Nephron (organoid): ENCODE data around the gene GFAP.

Experiments
- H3K27ac Mint-ChIP-seq, 3 experiments: 2 replicates each; pipeline ENCODE4 v1.8.0; 2020; ENCODE audit warnings: mixed read lengths in 3 of 3, mild to moderate bottlenecking in 2 of 3, moderate library complexity in 1 of 3
- H3K27me3 Mint-ChIP-seq: 2 replicates; pipeline ENCODE4 v1.8.0; 2021; ENCODE audit warnings: low read depth, mild to moderate bottlenecking, moderate library complexity, mixed read lengths
- H3K36me3 Mint-ChIP-seq: 2 replicates; pipeline ENCODE4 v1.8.0; 2020; ENCODE audit warnings: low read depth, mixed read lengths
- H3K4me1 Mint-ChIP-seq: 2 replicates; pipeline ENCODE4 v1.8.0; 2020; ENCODE audit warnings: mixed read lengths
- H3K4me3 Mint-ChIP-seq, 3 experiments: 2 replicates each; pipeline ENCODE4 v1.8.0; 2020; ENCODE audit warnings: mild to moderate bottlenecking in 3 of 3, mixed read lengths in 3 of 3, moderate library complexity in 2 of 3
- H3K9me3 Mint-ChIP-seq: 2 replicates; pipeline ENCODE4 v1.8.0; 2020; ENCODE audit warnings: mixed read lengths
- TF ChIP-seq, protein P1 (sequence below), 3 experiments: fragments of 200-600 bp; sonication (generic); IDR thresholded peaks; one replicate each; pipeline ENCODE4 v1.5.0; 2021; ENCODE audit warnings: antibody characterized with exemption in 3 of 3; ENCODE audit not compliant: unreplicated experiment in 3 of 3

Gene GFAP

DNA sequence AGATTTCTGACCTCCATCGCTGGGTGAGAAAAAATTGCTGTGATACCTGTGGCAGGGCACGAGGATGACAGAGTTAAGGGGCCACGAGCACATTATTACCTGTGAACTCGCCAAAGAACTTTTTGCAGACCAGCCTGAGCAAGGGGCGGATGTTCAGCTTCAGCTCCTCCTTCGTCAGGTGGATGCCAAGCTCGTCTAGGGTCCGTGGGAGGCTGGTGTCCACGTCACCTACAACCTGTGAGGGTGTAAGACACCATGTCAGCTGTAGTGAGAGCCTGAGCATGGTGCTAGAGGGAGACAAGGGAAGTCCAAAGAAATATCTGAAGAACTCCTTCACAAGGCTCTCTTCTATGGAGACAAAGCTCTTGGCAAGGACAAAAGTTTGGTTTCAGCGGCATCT lies 50.5 kb downstream of the GFAP start:
- Mint-ChIP-seq H3K4me1 (no peaks in the 10 kb centered on the region), H3K4me3 (no peak overlapping the region), H3K27ac (no peak overlapping the region), H3K27me3 (no peaks in the 10 kb centered on the region), H3K9me3 (no peaks in the 10 kb centered on the region), H3K36me3 (peaks cover 65% of the 10 kb centered on the region)
- TF ChIP-seq, protein P1, sequence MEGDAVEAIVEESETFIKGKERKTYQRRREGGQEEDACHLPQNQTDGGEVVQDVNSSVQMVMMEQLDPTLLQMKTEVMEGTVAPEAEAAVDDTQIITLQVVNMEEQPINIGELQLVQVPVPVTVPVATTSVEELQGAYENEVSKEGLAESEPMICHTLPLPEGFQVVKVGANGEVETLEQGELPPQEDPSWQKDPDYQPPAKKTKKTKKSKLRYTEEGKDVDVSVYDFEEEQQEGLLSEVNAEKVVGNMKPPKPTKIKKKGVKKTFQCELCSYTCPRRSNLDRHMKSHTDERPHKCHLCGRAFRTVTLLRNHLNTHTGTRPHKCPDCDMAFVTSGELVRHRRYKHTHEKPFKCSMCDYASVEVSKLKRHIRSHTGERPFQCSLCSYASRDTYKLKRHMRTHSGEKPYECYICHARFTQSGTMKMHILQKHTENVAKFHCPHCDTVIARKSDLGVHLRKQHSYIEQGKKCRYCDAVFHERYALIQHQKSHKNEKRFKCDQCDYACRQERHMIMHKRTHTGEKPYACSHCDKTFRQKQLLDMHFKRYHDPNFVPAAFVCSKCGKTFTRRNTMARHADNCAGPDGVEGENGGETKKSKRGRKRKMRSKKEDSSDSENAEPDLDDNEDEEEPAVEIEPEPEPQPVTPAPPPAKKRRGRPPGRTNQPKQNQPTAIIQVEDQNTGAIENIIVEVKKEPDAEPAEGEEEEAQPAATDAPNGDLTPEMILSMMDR (IDR thresholded peaks at IDR 0.05; ENCODE audit: unreplicated experiment in 3 of 3): no peak

- no peak overlapping the region for H3K4me3 Mint-ChIP-seq
- no peaks in the 10 kb centered on the region for H3K9me3 Mint-ChIP-seq
Measured at GRCh38 chr17:44863061-44863918, 52.0 kb downstream of the GFAP start.

GRCh38 chr17:44862278-44862914 lies 52.9 kb downstream of the GFAP start:
- TF ChIP-seq, protein P1 (IDR thresholded peaks at IDR 0.05; ENCODE audit: unreplicated experiment in 3 of 3): no peak
- H3K27me3 Mint-ChIP-seq: no peaks in the 10 kb centered on the region
- peaks cover 56% of the 10 kb centered on the region for H3K36me3 Mint-ChIP-seq
- no peak overlapping the region for H3K27ac Mint-ChIP-seq
- no peak overlapping the region for H3K4me3 Mint-ChIP-seq
- H3K4me1 Mint-ChIP-seq: no peaks in the 10 kb centered on the region
- H3K9me3 Mint-ChIP-seq: no peaks in the 10 kb centered on the region

More at GRCh38 chr17:44863061-44863918, 52.0 kb downstream of the GFAP start:
- Mint-ChIP-seq H3K4me1 (no peaks in the 10 kb centered on the region), H3K27me3 (no peaks in the 10 kb centered on the region), H3K27ac (no peak overlapping the region), H3K36me3 (peaks cover 62% of the 10 kb centered on the region)
- TF ChIP-seq, protein P1 (IDR thresholded peaks at IDR 0.05; ENCODE audit: unreplicated experiment in 3 of 3): no peak

DNA sequence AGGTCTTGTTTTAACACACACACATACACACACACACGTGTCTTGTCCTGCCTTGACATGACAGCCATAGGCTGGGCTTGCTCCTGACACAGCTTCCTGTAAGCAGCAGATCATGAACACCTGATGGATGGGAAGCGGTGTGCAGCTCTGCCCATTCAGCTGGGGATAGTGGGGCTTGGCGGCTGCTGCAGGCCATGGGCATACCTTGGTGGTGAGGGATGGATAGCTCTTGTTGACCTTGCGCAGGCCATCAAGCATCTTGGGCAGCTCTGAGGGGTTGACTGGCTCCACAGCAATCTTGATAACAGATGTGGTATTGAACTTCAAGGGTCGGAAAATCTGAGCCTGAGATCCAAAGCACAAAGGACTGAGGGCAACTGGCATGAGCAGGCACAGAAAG lies 55.6 kb downstream of the GFAP start:
- H3K4me1 Mint-ChIP-seq: no peaks in the 10 kb centered on the region
- H3K4me3 Mint-ChIP-seq: no peak overlapping the region
- H3K27ac Mint-ChIP-seq: no peak overlapping the region
- no peaks in the 10 kb centered on the region for H3K9me3 Mint-ChIP-seq
- no peaks in the 10 kb centered on the region for H3K27me3 Mint-ChIP-seq
- TF ChIP-seq, protein P1 (IDR thresholded peaks at IDR 0.05; ENCODE audit: unreplicated experiment in 3 of 3): no peak
- peaks cover 74% of the 10 kb centered on the region for H3K36me3 Mint-ChIP-seq

DNA sequence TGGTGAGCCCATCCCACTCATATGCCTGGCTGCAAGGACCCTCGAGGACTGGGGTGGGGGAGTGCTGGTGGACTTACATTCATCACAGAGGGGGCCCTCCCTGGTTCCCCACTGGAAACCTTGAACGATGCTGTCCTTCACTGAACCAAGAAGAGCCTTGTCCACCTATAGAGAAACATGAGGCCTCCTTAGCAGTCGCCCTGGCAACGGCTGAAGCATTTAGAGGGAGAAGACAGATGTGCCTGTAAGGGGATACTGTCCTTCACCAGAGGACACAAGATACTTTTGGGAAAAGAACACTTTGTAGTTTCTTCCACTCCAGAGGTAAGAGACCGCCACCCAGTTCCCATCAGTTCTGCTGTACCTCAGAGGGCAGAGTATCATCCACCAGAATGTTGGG lies 61.1 kb downstream of the GFAP start:
- H3K4me3 Mint-ChIP-seq: no peak overlapping the region
- H3K9me3 Mint-ChIP-seq: no peaks in the 10 kb centered on the region
- H3K27me3 Mint-ChIP-seq: no peaks in the 10 kb centered on the region
- H3K27ac Mint-ChIP-seq: no peak overlapping the region
- peaks cover 72% of the 10 kb centered on the region for H3K36me3 Mint-ChIP-seq
- TF ChIP-seq, protein P1 (IDR thresholded peaks at IDR 0.05; ENCODE audit: unreplicated experiment in 3 of 3): no peak
- H3K4me1 Mint-ChIP-seq: no peaks in the 10 kb centered on the region
